H1 (cell line): Measurements from ENCODE around the gene ATP11A.

Source experiments
- BRCA1 ChIP-seq: IDR thresholded peaks from 2 replicates; pipeline ENCODE4 v1.6.1; 2012; ENCODE audit warnings: low read depth, low read length, improper control_type of control experiment
- CREB1 ChIP-seq: IDR thresholded peaks from 2 replicates; pipeline ENCODE4 v1.6.1; 2012; ENCODE audit warnings: inconsistent platforms
- EP300 ChIP-seq, 2 experiments: IDR thresholded peaks; 1 replicate in 1 of 2; 2 replicates in 1 of 2; pipeline ENCODE4 v1.6.1; 2011 to 2012; ENCODE audit warnings: low read depth in 2 of 2, low read length in 2 of 2, mild to moderate bottlenecking in 2 of 2, borderline replicate concordance in 1 of 2, inconsistent platforms in 1 of 2, moderate library complexity in 1 of 2
- GABPA ChIP-seq: IDR thresholded peaks from 2 replicates; pipeline ENCODE4 v1.6.1; 2011; ENCODE audit warnings: mild to moderate bottlenecking, low read length, moderate library complexity, borderline replicate concordance; ENCODE audit not compliant: insufficient read depth
- HDAC6 ChIP-seq: IDR thresholded peaks from one replicate; pipeline ENCODE4 v1.7.1; 2012; ENCODE audit warnings: low read depth, mild to moderate bottlenecking, inconsistent platforms, low read length, moderate library complexity
- JUND ChIP-seq: IDR thresholded peaks from 2 replicates; pipeline ENCODE4 v1.6.1; 2011; ENCODE audit warnings: mild to moderate bottlenecking, improper control_type of control experiment, low read length
- POLR2A ChIP-seq, 2 experiments: IDR thresholded peaks; 1 replicate in 1 of 2; 2 replicates in 1 of 2; pipeline ENCODE4 v1.6.1; 2011; ENCODE audit warnings: low read depth in 2 of 2, low read length in 2 of 2, mild to moderate bottlenecking in 2 of 2; ENCODE audit errors: control extremely low read depth in 1 of 2
- POLR2AphosphoS5 ChIP-seq: IDR thresholded peaks from 2 replicates; pipeline ENCODE4 v1.6.1; 2011; ENCODE audit warnings: low read depth, low read length
- RFX5 ChIP-seq: IDR thresholded peaks from 2 replicates; pipeline ENCODE4 v1.6.1; 2011; ENCODE audit warnings: low read depth, low read length, improper control_type of control experiment, borderline replicate concordance
- TAF1 ChIP-seq: IDR thresholded peaks from 2 replicates; pipeline ENCODE4 v1.6.1; 2011; ENCODE audit warnings: mild to moderate bottlenecking, low read depth, low read length
- TF ChIP-seq, protein P1 (sequence below), 3 experiments: IDR thresholded peaks; 1 replicate in 2 of 3; 2 replicates in 1 of 3; pipeline versions ENCODE4 v1.5.1 to v1.6.1; 2011; ENCODE audit warnings: low read length in 3 of 3, mild to moderate bottlenecking in 3 of 3, inconsistent platforms in 2 of 3, low read depth in 1 of 3, moderate library complexity in 1 of 3; ENCODE audit not compliant: insufficient read depth in 1 of 3; ENCODE audit errors: control extremely low read depth in 1 of 3
- TF ChIP-seq, protein P2 (sequence below): IDR thresholded peaks from 2 replicates; pipeline ENCODE4 v1.6.1; 2012; ENCODE audit warnings: inconsistent platforms

GRCh38 chr13:112776971-112777370, 87.1 kb downstream of the ATP11A start:
- no peak for TF ChIP-seq EP300 (IDR thresholded peaks at IDR 0.05; ENCODE audit: borderline replicate concordance in 1 of 2, low read depth in 2 of 2, low read length in 2 of 2)
- TF ChIP-seq TAF1 = no peak
- TF ChIP-seq, protein P1, sequence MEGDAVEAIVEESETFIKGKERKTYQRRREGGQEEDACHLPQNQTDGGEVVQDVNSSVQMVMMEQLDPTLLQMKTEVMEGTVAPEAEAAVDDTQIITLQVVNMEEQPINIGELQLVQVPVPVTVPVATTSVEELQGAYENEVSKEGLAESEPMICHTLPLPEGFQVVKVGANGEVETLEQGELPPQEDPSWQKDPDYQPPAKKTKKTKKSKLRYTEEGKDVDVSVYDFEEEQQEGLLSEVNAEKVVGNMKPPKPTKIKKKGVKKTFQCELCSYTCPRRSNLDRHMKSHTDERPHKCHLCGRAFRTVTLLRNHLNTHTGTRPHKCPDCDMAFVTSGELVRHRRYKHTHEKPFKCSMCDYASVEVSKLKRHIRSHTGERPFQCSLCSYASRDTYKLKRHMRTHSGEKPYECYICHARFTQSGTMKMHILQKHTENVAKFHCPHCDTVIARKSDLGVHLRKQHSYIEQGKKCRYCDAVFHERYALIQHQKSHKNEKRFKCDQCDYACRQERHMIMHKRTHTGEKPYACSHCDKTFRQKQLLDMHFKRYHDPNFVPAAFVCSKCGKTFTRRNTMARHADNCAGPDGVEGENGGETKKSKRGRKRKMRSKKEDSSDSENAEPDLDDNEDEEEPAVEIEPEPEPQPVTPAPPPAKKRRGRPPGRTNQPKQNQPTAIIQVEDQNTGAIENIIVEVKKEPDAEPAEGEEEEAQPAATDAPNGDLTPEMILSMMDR (IDR thresholded peaks at IDR 0.05; ENCODE audit: control extremely low read depth in 1 of 3, insufficient read depth in 1 of 3, low read depth in 1 of 3, low read length in 3 of 3) = no peak
- TF ChIP-seq, protein P2, sequence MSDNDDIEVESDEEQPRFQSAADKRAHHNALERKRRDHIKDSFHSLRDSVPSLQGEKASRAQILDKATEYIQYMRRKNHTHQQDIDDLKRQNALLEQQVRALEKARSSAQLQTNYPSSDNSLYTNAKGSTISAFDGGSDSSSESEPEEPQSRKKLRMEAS = no peak
- TF ChIP-seq GABPA = no peak
- TF ChIP-seq RFX5 = no peak
- no peak for TF ChIP-seq HDAC6
- TF ChIP-seq BRCA1 = no peak
- no peak for TF ChIP-seq POLR2A (IDR thresholded peaks at IDR 0.05; ENCODE audit: control extremely low read depth in 1 of 2, low read depth in 2 of 2, low read length in 2 of 2)
- no peak for TF ChIP-seq CREB1
- TF ChIP-seq POLR2AphosphoS5 = no peak
- no peak for TF ChIP-seq JUND
